IMR-90 (cell line): ENCODE data around the gene LRCOL1. TPM values are rescaled to one million over a fixed set of nuclear protein-coding genes. Genes with fewer than 3 reads are reported as not detected.

ENCODE experiments used
- ATAC-seq: fragments of 200-7000 bp; cut with Tn5 transposase; 2 replicates; pipeline ENCODE4 v1.9.1; 2020; ENCODE audit warnings: low read depth, mild to moderate bottlenecking, moderate library complexity
- BruUV-seq: library from RNA; stranded (reverse); fragments of 400-500 nt; replicated peaks from 2 replicates; lab custom pipeline; 2021; lab: Mats Ljungman, UMichigan
- CTCF ChIA-PET: fragments of 300-600 bp; formaldehyde crosslinking; extraction: SDS; loops from one replicate; lab custom pipeline; 2021; ENCODE audit warnings: antibody characterized with exemption; lab: Yijun Ruan, JAX
- POLR2A ChIA-PET: fragments of 300-600 bp; sonication (Branson Sonifier 250); formaldehyde crosslinking; loops from one replicate; lab custom pipeline; 2022; ENCODE audit warnings: antibody characterized with exemption; ENCODE audit not compliant: unreplicated experiment; lab: Charles Lee
- DNase-seq: peaks from one replicate; pipeline ENCODE4 v3.0.0; 2013
- H2AFZ ChIP-seq: replicated peaks from 2 replicates; pipeline ENCODE3; 2013; ENCODE audit warnings: low read length, mild to moderate bottlenecking; ENCODE audit not compliant: poor library complexity
- H2AK5ac ChIP-seq: 2 replicates; pipeline ENCODE4 v1.6.1; 2013; ENCODE audit warnings: low read depth, low read length, inconsistent platforms
- H2AK9ac ChIP-seq: replicated peaks from 2 replicates; pipeline ENCODE3; 2013; ENCODE audit warnings: mild to moderate bottlenecking, low read depth, low read length, moderate library complexity; ENCODE audit not compliant: poor library complexity
- H2BK120ac ChIP-seq: 2 replicates; pipeline ENCODE4 v1.6.1; 2013; ENCODE audit warnings: low read depth, low read length, inconsistent platforms
- H2BK15ac ChIP-seq: 3 replicates; pipeline ENCODE4 v1.6.1; 2013; ENCODE audit warnings: low read depth, low read length, inconsistent platforms
- H2BK20ac ChIP-seq: 2 replicates; pipeline ENCODE4 v1.6.1; 2013; ENCODE audit warnings: low read depth, mild to moderate bottlenecking, inconsistent platforms, low read length, moderate library complexity
- H2BK5ac ChIP-seq: 2 replicates; pipeline ENCODE4 v1.6.1; 2013; ENCODE audit warnings: mild to moderate bottlenecking, low read depth, low read length, inconsistent platforms; ENCODE audit not compliant: poor library complexity, severe bottlenecking
- H3K14ac ChIP-seq: replicated peaks from 2 replicates; pipeline ENCODE4 v1.6.1; 2013; ENCODE audit warnings: low read depth, low read length, inconsistent platforms
- H3K18ac ChIP-seq: 2 replicates; pipeline ENCODE4 v1.6.1; 2013; ENCODE audit warnings: low read depth, low read length, control low read depth
- H3K23ac ChIP-seq: 2 replicates; pipeline ENCODE4 v1.6.1; 2013; ENCODE audit warnings: low read depth, low read length, inconsistent platforms
- H3K27ac ChIP-seq: 2 replicates; pipeline ENCODE4 v1.5.1; 2013; ENCODE audit warnings: mild to moderate bottlenecking, control low read depth, low read length; ENCODE audit not compliant: insufficient read depth
- H3K27me3 ChIP-seq: 2 replicates; pipeline ENCODE4 v1.6.1; 2013; ENCODE audit warnings: low read length; ENCODE audit not compliant: control insufficient read depth, insufficient read depth
- H3K36me3 ChIP-seq: 2 replicates; pipeline ENCODE4 v1.6.1; 2013; ENCODE audit warnings: low read length, mixed read lengths; ENCODE audit not compliant: control insufficient read depth, insufficient read depth
- H3K4ac ChIP-seq: 2 replicates; pipeline ENCODE4 v1.6.1; 2013; ENCODE audit warnings: low read depth, low read length, inconsistent platforms
- H3K4me1 ChIP-seq: 2 replicates; pipeline ENCODE4 v1.6.1; 2013; ENCODE audit warnings: low read length, mixed read lengths; ENCODE audit not compliant: control insufficient read depth, insufficient read depth
- H3K4me2 ChIP-seq: 2 replicates; pipeline ENCODE4 v1.6.1; 2013; ENCODE audit warnings: low read depth, mild to moderate bottlenecking, control low read depth, low read length, moderate library complexity
- H3K4me3 ChIP-seq: 2 replicates; pipeline ENCODE4 v1.5.1; 2013; ENCODE audit warnings: low read depth, mild to moderate bottlenecking, control low read depth, low read length, moderate library complexity; ENCODE audit not compliant: insufficient read depth
- H3K56ac ChIP-seq: 2 replicates; pipeline ENCODE4 v1.6.1; 2013; ENCODE audit warnings: low read length, inconsistent platforms; ENCODE audit not compliant: insufficient read depth; ENCODE audit errors: extremely low read depth
- H3K79me1 ChIP-seq, 2 experiments: 2 replicates each; pipeline ENCODE4 v1.6.1; 2013; ENCODE audit warnings: low read length in 2 of 2, inconsistent platforms in 1 of 2, low read depth in 1 of 2
- H3K9ac ChIP-seq: 2 replicates; pipeline ENCODE4 v1.6.1; 2013; ENCODE audit warnings: low read depth, low read length, control low read depth
- H3K9me1 ChIP-seq: 2 replicates; pipeline ENCODE4 v1.6.1; 2013; ENCODE audit warnings: low read length, inconsistent platforms; ENCODE audit not compliant: insufficient read depth
- H3K9me3 ChIP-seq: 2 replicates; pipeline ENCODE4 v1.6.1; 2013; ENCODE audit warnings: low read length; ENCODE audit not compliant: control insufficient read depth, insufficient read depth
- H4K20me1 ChIP-seq: 2 replicates; pipeline ENCODE4 v1.6.1; 2013; ENCODE audit warnings: low read length, inconsistent platforms; ENCODE audit not compliant: insufficient read depth
- H4K5ac ChIP-seq: 2 replicates; pipeline ENCODE4 v1.6.1; 2013; ENCODE audit warnings: mild to moderate bottlenecking, low read depth, low read length, control low read depth
- H4K8ac ChIP-seq, 2 experiments: 2 replicates each; pipeline ENCODE4 v1.6.1; 2013; ENCODE audit warnings: low read depth in 2 of 2, low read length in 2 of 2, control low read depth in 1 of 2, inconsistent platforms in 1 of 2
- H4K91ac ChIP-seq: 2 replicates; pipeline ENCODE4 v1.6.1; 2013; ENCODE audit warnings: low read depth, low read length, inconsistent platforms; ENCODE audit not compliant: insufficient read depth
- BHLHE40 ChIP-seq: fragments of 150-350 bp; IDR thresholded peaks from 2 replicates; pipeline ENCODE4 v1.6.1; 2016; ENCODE audit warnings: mild to moderate bottlenecking, low read depth, low read length
- CEBPB ChIP-seq: IDR thresholded peaks from 2 replicates; pipeline ENCODE4 v1.6.1; 2012; ENCODE audit warnings: low read depth, low read length, improper control_type of control experiment
- CHD1 ChIP-seq: IDR thresholded peaks from 2 replicates; pipeline ENCODE4 v1.6.1; 2012; ENCODE audit warnings: low read depth, low read length, improper control_type of control experiment
- FOS ChIP-seq: fragments of 150-350 bp; IDR thresholded peaks from 2 replicates; pipeline ENCODE4 v1.6.1; 2016; ENCODE audit warnings: low read depth, low read length
- MAFK ChIP-seq: IDR thresholded peaks from 2 replicates; pipeline ENCODE4 v1.6.1; 2012; ENCODE audit warnings: low read depth, low read length, improper control_type of control experiment
- MAZ ChIP-seq: IDR thresholded peaks from 2 replicates; pipeline ENCODE4 v1.6.1; 2012; ENCODE audit warnings: low read depth, mild to moderate bottlenecking, low read length, improper control_type of control experiment, moderate library complexity, borderline replicate concordance
- MXI1 ChIP-seq: IDR thresholded peaks from 2 replicates; pipeline ENCODE4 v1.6.1; 2012; ENCODE audit warnings: low read depth, mild to moderate bottlenecking, low read length, moderate library complexity, borderline replicate concordance
- NFE2L2 ChIP-seq: fragments of 150-350 bp; IDR thresholded peaks from 2 replicates; pipeline ENCODE4 v1.6.1; 2016; ENCODE audit warnings: low read depth, mild to moderate bottlenecking, low read length
- POLR2A ChIP-seq: IDR thresholded peaks from 2 replicates; pipeline ENCODE4 v1.6.1; 2012; ENCODE audit warnings: mild to moderate bottlenecking, low read depth, low read length
- RAD21 ChIP-seq: IDR thresholded peaks from 2 replicates; pipeline ENCODE4 v1.6.1; 2012; ENCODE audit warnings: low read length, improper control_type of control experiment
- RCOR1 ChIP-seq: IDR thresholded peaks from 2 replicates; pipeline ENCODE4 v1.6.1; 2012; ENCODE audit warnings: mild to moderate bottlenecking, low read length, improper control_type of control experiment; ENCODE audit not compliant: insufficient replicate concordance
- RFX5 ChIP-seq: IDR thresholded peaks from 2 replicates; pipeline ENCODE4 v1.8.0; 2012; ENCODE audit warnings: low read depth, mild to moderate bottlenecking, low read length, moderate library complexity
- SMC3 ChIP-seq: fragments of 150-350 bp; IDR thresholded peaks from 2 replicates; pipeline ENCODE4 v1.6.1; 2016; ENCODE audit warnings: low read depth, mild to moderate bottlenecking, antibody characterized with exemption, low read length, moderate library complexity
- WGBS, 2 experiments: methylation state at CpG; one replicate each; pipeline versions ENCODE4 v1.1.5 to v1.1.7; 2013; ENCODE audit warnings: missing lambda C conversion rate in 2 of 2; ENCODE audit not compliant: insufficient read length in 1 of 2; ENCODE audit errors: extremely low coverage in 2 of 2; 5-methylcytosine and 5-hydroxymethylcytosine counted together
- dilution Hi-C: fragments of 300-500 bp; cut with HindIII; formaldehyde crosslinking; loops from one replicate; pipeline ENCODE4 v1.14.3; 2018; ENCODE audit warnings: low sequenced_read_pairs; ENCODE audit not compliant: unreplicated experiment
- in situ Hi-C: fragments of 300-500 bp; cut with MboI; formaldehyde crosslinking; loops from 3 replicates; pipeline ENCODE4 v1.14.3; 2019; ENCODE audit warnings: low sequenced_read_pairs, inconsistent platforms, mixed read lengths
- intact Hi-C: fragments of 100-400 bp; cut with micrococcal nuclease; formaldehyde crosslinking; loops from 2 replicates; pipeline ENCODE4 v1.10.0; 2022
- polyA plus RNA-seq, 3 experiments: library from polyadenylated mRNA; depleted of rRNA; stranded (reverse); fragments of >200 nt; gene quantifications; 2 replicates each; pipeline ENCODE4 v1.2.3, GENCODE V29; 2012; ENCODE audit warnings: low replicate concordance in 1 of 3
- total RNA-seq: library from RNA; depleted of rRNA; stranded (reverse); fragments of >200 nt; gene quantifications from 2 replicates; pipeline ENCODE4 v1.2.3, GENCODE V29; 2012
- TF ChIP-seq, protein P1 (sequence below): fragments of 150-350 bp; IDR thresholded peaks from 2 replicates; pipeline ENCODE4 v1.6.1; 2017; ENCODE audit warnings: mild to moderate bottlenecking, antibody characterized with exemption, low read length, low read depth
- TF ChIP-seq, protein P2 (sequence below): fragments of 150-350 bp; IDR thresholded peaks from 2 replicates; pipeline ENCODE4 v1.6.1; 2016; ENCODE audit warnings: low read depth, mild to moderate bottlenecking, low read length, moderate library complexity, borderline replicate concordance
- TF ChIP-seq, protein P3 (sequence below): conservative IDR thresholded peaks from 2 replicates; pipeline ENCODE4 v1.5.1; 2012; ENCODE audit warnings: mild to moderate bottlenecking, low read depth, low read length, improper control_type of control experiment

Gene LRCOL1
- total and polyA plus RNA-seq, 2 of the 4 experiments (the other 2 are of a cell fraction): 1.0 TPM; not detected in 1

DNA sequence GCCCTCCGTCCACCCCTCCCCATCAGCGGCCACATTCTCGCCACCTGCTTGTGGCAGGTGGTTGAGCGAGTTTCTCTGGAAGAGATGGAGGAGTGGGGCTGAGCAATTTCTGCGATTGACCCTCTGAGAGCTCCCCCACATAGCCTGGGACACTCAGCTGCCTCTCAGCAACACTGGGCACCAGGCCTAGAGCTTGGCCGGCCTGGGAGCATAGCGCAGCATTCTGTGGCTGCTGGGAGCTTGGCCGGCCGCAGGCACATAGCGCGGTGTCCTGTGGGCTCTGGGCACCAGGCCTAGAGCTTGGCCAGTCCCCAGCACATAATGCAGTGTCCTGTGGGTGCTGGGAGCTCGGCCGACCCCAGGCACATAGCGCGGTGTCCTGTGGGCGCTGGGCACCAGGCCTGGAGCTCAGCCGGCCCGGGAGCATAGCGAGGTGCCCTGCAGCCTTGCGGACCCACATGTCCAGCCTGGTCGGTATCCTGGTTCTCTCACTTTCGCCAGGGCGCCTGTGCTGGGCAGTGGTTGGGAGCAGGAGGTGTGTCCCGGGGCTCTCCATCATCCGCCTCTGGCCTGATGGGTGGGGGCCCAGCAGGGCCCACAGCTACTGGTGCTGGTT lies 43.8 kb downstream of the LRCOL1 start:
- 94% methylated on average over 13 of the region's 25 CpGs; no CpG with 5 or more reads in 1 of the 2 experiments for WGBS, 2 experiments
- H3K56ac ChIP-seq: no peak overlapping the region
- no peak overlapping the region for H3K4me2 ChIP-seq
- H3K27me3 ChIP-seq: no peaks in the 10 kb centered on the region
- no TSS peak for BruUV-seq
- no peak for TF ChIP-seq MAFK
- TF ChIP-seq RAD21: no peak
- no peak for TF ChIP-seq MXI1
- TF ChIP-seq, protein P1, sequence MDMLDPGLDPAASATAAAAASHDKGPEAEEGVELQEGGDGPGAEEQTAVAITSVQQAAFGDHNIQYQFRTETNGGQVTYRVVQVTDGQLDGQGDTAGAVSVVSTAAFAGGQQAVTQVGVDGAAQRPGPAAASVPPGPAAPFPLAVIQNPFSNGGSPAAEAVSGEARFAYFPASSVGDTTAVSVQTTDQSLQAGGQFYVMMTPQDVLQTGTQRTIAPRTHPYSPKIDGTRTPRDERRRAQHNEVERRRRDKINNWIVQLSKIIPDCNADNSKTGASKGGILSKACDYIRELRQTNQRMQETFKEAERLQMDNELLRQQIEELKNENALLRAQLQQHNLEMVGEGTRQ: no peak
- no peak for TF ChIP-seq CHD1
- no peak for TF ChIP-seq RCOR1
- no peak for TF ChIP-seq BHLHE40
- TF ChIP-seq RFX5: no peak
- no peak for TF ChIP-seq SMC3
- TF ChIP-seq MAZ: no peak
- TF ChIP-seq, protein P2, sequence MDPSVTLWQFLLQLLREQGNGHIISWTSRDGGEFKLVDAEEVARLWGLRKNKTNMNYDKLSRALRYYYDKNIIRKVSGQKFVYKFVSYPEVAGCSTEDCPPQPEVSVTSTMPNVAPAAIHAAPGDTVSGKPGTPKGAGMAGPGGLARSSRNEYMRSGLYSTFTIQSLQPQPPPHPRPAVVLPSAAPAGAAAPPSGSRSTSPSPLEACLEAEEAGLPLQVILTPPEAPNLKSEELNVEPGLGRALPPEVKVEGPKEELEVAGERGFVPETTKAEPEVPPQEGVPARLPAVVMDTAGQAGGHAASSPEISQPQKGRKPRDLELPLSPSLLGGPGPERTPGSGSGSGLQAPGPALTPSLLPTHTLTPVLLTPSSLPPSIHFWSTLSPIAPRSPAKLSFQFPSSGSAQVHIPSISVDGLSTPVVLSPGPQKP: no peak
- no peak for TF ChIP-seq FOS
- no peak for TF ChIP-seq CEBPB
- TF ChIP-seq POLR2A: no peak
- TF ChIP-seq, protein P3, sequence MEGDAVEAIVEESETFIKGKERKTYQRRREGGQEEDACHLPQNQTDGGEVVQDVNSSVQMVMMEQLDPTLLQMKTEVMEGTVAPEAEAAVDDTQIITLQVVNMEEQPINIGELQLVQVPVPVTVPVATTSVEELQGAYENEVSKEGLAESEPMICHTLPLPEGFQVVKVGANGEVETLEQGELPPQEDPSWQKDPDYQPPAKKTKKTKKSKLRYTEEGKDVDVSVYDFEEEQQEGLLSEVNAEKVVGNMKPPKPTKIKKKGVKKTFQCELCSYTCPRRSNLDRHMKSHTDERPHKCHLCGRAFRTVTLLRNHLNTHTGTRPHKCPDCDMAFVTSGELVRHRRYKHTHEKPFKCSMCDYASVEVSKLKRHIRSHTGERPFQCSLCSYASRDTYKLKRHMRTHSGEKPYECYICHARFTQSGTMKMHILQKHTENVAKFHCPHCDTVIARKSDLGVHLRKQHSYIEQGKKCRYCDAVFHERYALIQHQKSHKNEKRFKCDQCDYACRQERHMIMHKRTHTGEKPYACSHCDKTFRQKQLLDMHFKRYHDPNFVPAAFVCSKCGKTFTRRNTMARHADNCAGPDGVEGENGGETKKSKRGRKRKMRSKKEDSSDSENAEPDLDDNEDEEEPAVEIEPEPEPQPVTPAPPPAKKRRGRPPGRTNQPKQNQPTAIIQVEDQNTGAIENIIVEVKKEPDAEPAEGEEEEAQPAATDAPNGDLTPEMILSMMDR: no peak
- TF ChIP-seq NFE2L2: no peak
- H4K5ac ChIP-seq: no peak overlapping the region
- no peak overlapping the region for H3K14ac ChIP-seq
- no peak overlapping the region for H2AK5ac ChIP-seq
- H3K4ac ChIP-seq: no peak overlapping the region
- H3K23ac ChIP-seq: no peak overlapping the region
- no peak overlapping the region for H2BK20ac ChIP-seq
- in situ Hi-C loops (no loop called here), dilution Hi-C loops (no loop called here), intact Hi-C loops (no loop called here)
- H4K91ac ChIP-seq: no peak overlapping the region
- DNase-seq (no peak), ATAC-seq (no peak)
- peaks cover 8% of the 10 kb centered on the region for H3K9me1 ChIP-seq
- H2BK5ac ChIP-seq: no peak overlapping the region
- H2AK9ac ChIP-seq: no peak overlapping the region
- H2AFZ ChIP-seq: no peak overlapping the region
- H3K4me3 ChIP-seq: no peak overlapping the region
- ChIA-PET CTCF (no interaction called here), POLR2A (no interaction called here)
- H4K20me1 ChIP-seq: peaks cover 16% of the 10 kb centered on the region
- peaks cover 8 to 9% of the 10 kb centered on the region in 2 experiments for H3K79me1 ChIP-seq
- no peaks in the 10 kb centered on the region for H3K9me3 ChIP-seq
- peaks cover 6% of the 10 kb centered on the region for H3K36me3 ChIP-seq
- no peak overlapping the region for H2BK120ac ChIP-seq
- no peak overlapping the region for H3K9ac ChIP-seq
- H4K8ac ChIP-seq: no peak overlapping the region
- no peak overlapping the region for H2BK15ac ChIP-seq
- H3K18ac ChIP-seq: no peak overlapping the region
- H3K27ac ChIP-seq: no peak overlapping the region
- no peaks in the 10 kb centered on the region for H3K4me1 ChIP-seq
